GM19397 (cell line): Measurements from ENCODE around the gene PATE3.

Source experiments
- ATAC-seq: cut with Tn5 transposase; IDR thresholded peaks from one replicate; pipeline ENCODE4 v1.9.1; 2021; ENCODE audit warnings: mild to moderate bottlenecking, moderate library complexity; ENCODE audit not compliant: unreplicated experiment

The PATE3 gene, protein sequence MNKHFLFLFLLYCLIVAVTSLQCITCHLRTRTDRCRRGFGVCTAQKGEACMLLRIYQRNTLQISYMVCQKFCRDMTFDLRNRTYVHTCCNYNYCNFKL

GRCh38 chr11:125787827-125788226, at the start of gene PATE3:
PATE3 (plus strand) TSS chr11:125788127; CDS start chr11:125788152, 25 bp downstream.
- no peak for ATAC-seq

DNA sequence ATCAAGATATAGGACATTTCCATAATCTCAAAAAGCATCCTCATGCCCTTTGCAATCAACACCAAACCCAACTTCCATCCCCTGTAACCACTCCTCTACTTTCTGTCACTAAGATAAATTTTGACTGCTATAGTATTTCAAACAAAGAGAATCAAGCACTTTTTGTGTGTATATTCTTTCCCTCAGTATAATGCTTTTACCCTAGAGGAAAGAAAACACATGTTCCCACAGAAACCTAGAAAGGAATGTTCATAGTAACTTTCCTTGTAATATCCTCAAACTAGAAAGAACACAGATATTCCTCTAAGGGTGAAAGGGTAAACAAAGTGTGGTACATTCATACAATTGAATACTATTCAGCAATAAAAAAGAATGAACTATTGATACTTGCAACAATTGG, 47.3 kb upstream of the PATE3 start:
- no peak for ATAC-seq

GRCh38 chr11:125743681-125744080, 44.2 kb upstream of the PATE3 start:
- no peak for ATAC-seq

GRCh38 chr11:125745979-125746378, 41.9 kb upstream of the PATE3 start, which contains the start of gene PATE1:
PATE1 (plus strand) TSS chr11:125746279; CDS start chr11:125746305, 26 bp downstream.
- no peak for ATAC-seq

DNA sequence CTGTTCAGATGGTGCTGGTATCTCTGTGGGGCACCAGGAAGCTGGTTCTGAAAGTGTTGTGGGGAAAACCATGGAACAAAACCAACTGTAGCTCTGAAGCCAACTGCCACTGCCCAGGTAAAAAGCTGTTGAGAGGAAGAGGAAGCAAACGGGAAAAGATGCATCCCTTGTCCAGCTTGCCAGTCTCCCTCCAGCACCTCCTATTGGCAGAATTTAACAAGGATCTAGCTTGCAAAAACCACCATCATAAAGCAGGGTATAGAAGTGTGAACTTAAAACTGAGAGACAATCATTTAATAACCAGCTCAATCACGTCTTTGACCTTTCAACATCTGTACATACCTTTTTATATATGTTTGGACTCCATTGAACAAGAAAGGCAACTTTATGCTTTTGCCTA, 37.3 kb upstream of the PATE3 start:
- no peak for ATAC-seq

GRCh38 chr11:125756050-125756449, 31.9 kb upstream of the PATE3 start:
- ATAC-seq: no peak

DNA sequence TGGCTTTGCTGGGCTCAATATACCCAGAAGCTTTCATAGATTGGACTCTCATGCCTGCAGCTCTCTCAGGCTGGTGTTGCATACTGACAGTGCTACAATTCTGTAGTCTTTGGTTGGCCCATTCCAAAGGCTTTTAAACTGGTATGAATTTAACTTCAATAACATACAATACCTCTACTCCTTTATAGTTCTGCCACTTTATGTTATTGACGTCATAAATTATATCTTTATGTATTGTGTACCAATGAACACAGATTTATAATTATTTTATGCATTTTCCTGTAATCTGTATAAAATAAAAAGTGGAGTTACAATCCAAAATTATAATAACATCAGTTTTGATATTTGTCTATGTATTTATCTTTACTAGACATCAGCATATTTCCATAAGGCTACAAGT, 25.5 kb upstream of the PATE3 start:
- ATAC-seq: no peak

GRCh38 chr11:125763483-125763882, 24.4 kb upstream of the PATE3 start:
- ATAC-seq: no peak

DNA sequence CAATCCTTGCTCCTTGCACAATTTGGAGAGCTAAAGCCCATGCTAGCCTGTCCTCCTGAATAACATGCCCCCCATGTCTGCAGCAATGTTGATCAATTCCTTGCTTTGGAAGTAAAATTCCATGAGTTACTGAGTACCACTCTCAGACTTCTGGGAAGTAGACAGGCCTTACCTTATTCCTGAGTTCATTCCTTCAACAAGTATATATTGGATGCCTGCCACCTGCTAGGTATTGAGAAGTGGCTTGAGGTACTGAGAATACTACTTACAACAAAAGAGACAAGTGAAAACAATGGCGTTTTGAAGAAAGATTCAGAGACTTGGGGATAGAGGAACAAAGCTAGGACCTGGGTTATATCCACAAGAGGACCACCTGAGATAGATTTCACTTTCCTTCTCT, 21.7 kb upstream of the PATE3 start:
- no peak for ATAC-seq

DNA sequence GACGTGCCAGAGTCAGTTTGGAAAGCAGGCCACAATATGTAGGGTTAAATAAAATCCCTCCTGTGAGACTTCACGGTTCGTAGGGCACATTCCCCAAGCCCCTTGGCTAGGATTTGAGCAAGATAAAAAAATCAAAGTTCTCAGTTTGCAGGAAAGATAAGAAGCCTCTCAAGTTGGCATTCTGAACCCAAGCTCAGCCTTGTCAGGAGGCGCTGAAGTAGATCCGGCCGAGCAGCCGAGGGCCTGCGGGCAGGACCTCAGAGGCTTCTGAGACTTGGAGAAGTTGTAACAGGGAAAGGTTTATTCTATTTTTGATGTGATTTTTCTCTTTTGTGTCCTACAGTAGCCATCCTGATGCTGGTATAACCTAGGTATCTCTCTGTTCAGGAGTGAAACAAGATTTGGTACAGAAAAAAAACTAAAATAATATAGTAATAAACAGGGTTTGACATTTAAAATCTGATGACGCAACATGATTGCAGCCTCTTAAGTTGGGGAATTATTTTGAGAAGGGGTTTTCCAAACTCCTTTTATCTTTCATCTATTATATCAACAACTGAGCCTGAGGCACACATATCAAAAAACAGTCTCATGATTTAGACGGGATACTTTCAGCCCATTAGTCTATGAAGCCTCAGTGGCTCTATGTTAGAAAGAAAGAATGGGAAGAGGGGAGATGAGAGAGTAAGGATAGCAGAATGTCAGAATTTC, 19.4 kb upstream of the PATE3 start:
- no peak for ATAC-seq

DNA sequence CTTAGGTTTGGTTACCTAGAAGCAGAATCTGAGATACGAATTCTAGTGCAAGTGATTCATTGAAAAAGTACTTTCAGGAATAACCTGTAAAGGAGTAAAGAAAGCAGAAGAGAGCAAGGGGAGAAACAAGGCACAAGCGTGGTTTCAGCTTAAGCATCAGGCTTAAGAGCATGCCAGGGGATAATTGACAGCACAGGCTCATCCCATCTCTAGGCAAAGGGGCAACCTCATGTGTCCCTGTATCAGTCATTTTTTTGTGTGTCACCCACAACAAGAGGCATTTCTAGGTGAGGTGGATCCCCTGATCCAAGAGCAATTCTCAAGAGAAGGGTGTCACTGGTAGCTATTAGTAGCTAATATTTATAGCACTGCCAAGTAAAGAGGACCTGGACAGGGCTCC, 17.3 kb upstream of the PATE3 start:
- no peak for ATAC-seq

GRCh38 chr11:125772834-125773505, 15.0 kb upstream of the PATE3 start:
- no peak for ATAC-seq

GRCh38 chr11:125773516-125773915, 14.4 kb upstream of the PATE3 start:
- ATAC-seq: no peak

- no peak for ATAC-seq
Observed at GRCh38 chr11:125777309-125777708, 10.6 kb upstream of the PATE3 start.

DNA sequence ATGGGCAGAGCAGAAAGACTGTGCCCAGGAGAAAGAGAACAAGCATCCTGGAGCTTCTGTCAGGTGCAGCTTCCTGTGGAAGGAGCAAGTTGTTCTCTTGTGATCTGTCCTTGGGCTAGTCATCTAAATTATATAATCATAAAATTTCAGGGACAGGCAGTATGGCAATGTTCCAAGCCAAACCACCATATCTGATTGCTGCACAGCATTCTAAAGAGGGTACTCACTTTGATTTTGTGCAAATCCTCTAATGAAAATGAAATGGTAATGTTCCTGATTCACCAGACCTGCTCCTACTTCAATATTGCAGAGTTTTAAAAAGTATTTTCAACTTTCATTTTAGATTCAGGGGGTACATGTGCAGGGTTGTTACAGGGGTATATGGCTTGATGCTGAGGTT, 9.2 kb upstream of the PATE3 start, which contains the start of gene PATE2:
Gene PATE2, minus strand, starts transcription at position 101 of the 400 bp plus-strand sequence. Its CDS starts 55 bp downstream, at position 46.
- ATAC-seq: no peak

DNA sequence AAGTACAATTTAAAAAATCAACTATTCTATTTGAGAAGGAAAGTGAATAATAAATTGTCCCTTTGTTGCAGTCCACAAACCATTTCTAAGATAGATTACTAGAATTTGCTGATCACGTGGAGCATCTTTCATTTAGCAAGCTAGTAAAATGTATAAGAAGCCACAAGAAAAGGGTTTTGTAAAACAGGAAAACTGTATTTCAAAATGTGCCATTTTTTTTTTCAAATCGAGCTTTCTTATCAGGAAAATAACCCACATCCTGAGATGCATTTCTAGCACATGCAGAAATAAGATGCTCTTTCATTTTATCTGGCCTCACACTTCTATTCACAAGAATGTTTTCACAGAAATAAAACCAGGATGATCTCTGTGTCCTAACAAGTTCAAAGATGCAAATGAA, 3.2 kb upstream of the PATE3 start:
- no peak for ATAC-seq

GRCh38 chr11:125790825-125791224, 2.9 kb downstream of the PATE3 start:
- ATAC-seq: no peak

- no peak for ATAC-seq
Observed at GRCh38 chr11:125797641-125798040, 9.7 kb downstream of the PATE3 start.

- ATAC-seq: no peak
Observed at GRCh38 chr11:125799808-125800207, 11.9 kb downstream of the PATE3 start.

GRCh38 chr11:125802387-125802786, 14.5 kb downstream of the PATE3 start:
- no peak for ATAC-seq

- ATAC-seq: no peak
Observed at GRCh38 chr11:125807909-125808308, 20.0 kb downstream of the PATE3 start.

DNA sequence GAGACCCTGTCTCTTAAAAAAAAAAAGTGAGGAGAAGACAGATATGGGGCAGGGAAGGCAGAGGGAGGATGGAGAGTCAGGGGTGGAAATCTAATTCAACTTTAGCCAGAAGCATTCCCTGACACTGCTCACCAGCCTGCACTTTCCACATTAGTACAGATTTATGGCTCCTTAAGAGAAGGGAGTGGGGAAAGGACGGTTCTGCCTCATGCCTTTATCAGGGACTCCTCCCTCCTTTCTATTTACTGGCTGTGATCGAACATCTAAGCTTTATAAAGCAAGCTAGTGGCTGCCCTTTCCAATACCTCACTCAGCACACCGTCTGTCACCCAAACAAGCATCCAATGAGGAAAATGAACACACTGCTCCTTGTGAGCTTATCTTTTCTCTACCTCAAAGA, 45.1 kb downstream of the PATE3 start, which contains the start of gene PATE4:
Gene PATE4, plus strand, starts transcription at position 301 of the 400 bp plus-strand sequence. Its CDS starts 44 bp downstream, at position 345.
- no peak for ATAC-seq
